DMS153 (cell line): ENCODE measurements around the gene MACROD2.
"Not testable (repeated sequence)": the region's sequence is repeated elsewhere in the genome, so short reads cannot be mapped to it uniquely, and the experiment has no call there.

ENCODE experiments used
- DNase-seq: peaks from one replicate; lab custom pipeline; 2025; lab: John Stamatoyannopoulos, UW

The MACROD2 gene

GRCh38 chr20:14992153-14992552 lies 996.8 kb downstream of the MACROD2 start:
- DNase-seq, result no peak

- no peak for DNase-seq
Observed at GRCh38 chr20:14992961-14993360, 997.6 kb downstream of the MACROD2 start.

- no peak for DNase-seq
Observed at GRCh38 chr20:14996883-14997672, 1001.8 kb downstream of the MACROD2 start.

- no peak for DNase-seq
Observed at GRCh38 chr20:14997791-14998190, 1002.5 kb downstream of the MACROD2 start.

- DNase-seq, result no peak
Observed at GRCh38 chr20:15005300-15005986, 1010.1 kb downstream of the MACROD2 start.

GRCh38 chr20:15011631-15012030 lies 1016.3 kb downstream of the MACROD2 start:
- DNase-seq, result no peak

GRCh38 chr20:15012566-15012965 lies 1017.2 kb downstream of the MACROD2 start:
- peak; percentile 62 for DNase-seq

GRCh38 chr20:15016875-15017274 lies 1021.6 kb downstream of the MACROD2 start:
- not testable (repeated sequence) for DNase-seq

- DNase-seq, result no peak
Observed at GRCh38 chr20:15018966-15019365, 1023.6 kb downstream of the MACROD2 start.

GRCh38 chr20:15020845-15021244 lies 1025.5 kb downstream of the MACROD2 start:
- no peak for DNase-seq

GRCh38 chr20:15022921-15023320 lies 1027.6 kb downstream of the MACROD2 start:
- DNase-seq, result no peak

GRCh38 chr20:15026759-15027158 lies 1031.4 kb downstream of the MACROD2 start:
- no peak for DNase-seq

GRCh38 chr20:15030826-15031225 lies 1035.5 kb downstream of the MACROD2 start:
- DNase-seq, result no peak

GRCh38 chr20:15031546-15032351 lies 1036.4 kb downstream of the MACROD2 start:
- no peak for DNase-seq

GRCh38 chr20:15032352-15032622 lies 1037.0 kb downstream of the MACROD2 start:
- no peak for DNase-seq

GRCh38 chr20:15033269-15033668 lies 1038.0 kb downstream of the MACROD2 start:
- no peak for DNase-seq

GRCh38 chr20:15033891-15034290 lies 1038.6 kb downstream of the MACROD2 start:
- peak; percentile 31 for DNase-seq

GRCh38 chr20:15036948-15037347 lies 1041.6 kb downstream of the MACROD2 start:
- no peak for DNase-seq

GRCh38 chr20:15039088-15039752 lies 1043.9 kb downstream of the MACROD2 start:
- no peak for DNase-seq

- no peak for DNase-seq
Observed at GRCh38 chr20:15042723-15043122, 1047.4 kb downstream of the MACROD2 start.

- no peak for DNase-seq
Observed at GRCh38 chr20:15045246-15045645, 1049.9 kb downstream of the MACROD2 start.

- DNase-seq, result no peak
Observed at GRCh38 chr20:15047042-15047441, 1051.7 kb downstream of the MACROD2 start.
